ENCODE results near the gene SYT8.
"Not testable (repeated sequence)": the region's sequence is repeated elsewhere in the genome, so short reads cannot be mapped to it uniquely, and the experiment has no call there.

Gene SYT8

GRCh38 chr11:1805525-1805924 lies 29.3 kb upstream of the SYT8 start:
- Histone ChIP-seq H3K9me3 (ENCODE audit: control insufficient read depth, insufficient read depth, low read depth, low read length) (no peaks in the 10 kb centered on the region), H3K4me1 (ENCODE audit: control insufficient read depth, insufficient read depth, low read length) (0 out of 2 replicates have a peak, but pooled peaks cover 2% of the 10 kb centered on the region), H3K27me3 (ENCODE audit: control insufficient read depth, insufficient read depth, low read length) (no peaks in the 10 kb centered on the region), H3K36me3 (ENCODE audit: control insufficient read depth, insufficient read depth, low read length) (no peaks in the 10 kb centered on the region), H3K27ac (ENCODE audit: low read depth, low read length) (no peak overlapping the region), H3K4me3 (ENCODE audit: low read depth, low read length) (no peak overlapping the region), H3K9ac (ENCODE audit: low read length) (no peak overlapping the region)

- Histone ChIP-seq H3K36me3 (ENCODE audit: control insufficient read depth, insufficient read depth, low read length) (no peaks in the 10 kb centered on the region), H3K9me3 (ENCODE audit: control insufficient read depth, insufficient read depth, low read depth, low read length) (peaks cover 5% of the 10 kb centered on the region; the same call in 1 of the 2 replicates), H3K9ac (ENCODE audit: low read length) (no peak overlapping the region), H3K27me3 (ENCODE audit: control insufficient read depth, insufficient read depth, low read length) (no peaks in the 10 kb centered on the region), H3K4me3 (ENCODE audit: low read depth, low read length) (no peak overlapping the region), H3K27ac (ENCODE audit: low read depth, low read length) (no peak overlapping the region), H3K4me1 (ENCODE audit: control insufficient read depth, insufficient read depth, low read length) (0 out of 2 replicates have a peak, but pooled peaks cover 2% of the 10 kb centered on the region)
These were observed 27.4 kb upstream of the SYT8 start for GRCh38 chr11:1807264-1807995.

GRCh38 chr11:1810761-1811160 lies 24.0 kb upstream of the SYT8 start:
- Histone ChIP-seq H3K4me1 (ENCODE audit: control insufficient read depth, insufficient read depth, low read length) (no peaks in the 10 kb centered on the region), H3K27me3 (ENCODE audit: control insufficient read depth, insufficient read depth, low read length) (no peaks in the 10 kb centered on the region), H3K36me3 (ENCODE audit: control insufficient read depth, insufficient read depth, low read length) (no peaks in the 10 kb centered on the region), H3K9ac (ENCODE audit: low read length) (no peak overlapping the region), H3K27ac (ENCODE audit: low read depth, low read length) (no peak overlapping the region), H3K9me3 (ENCODE audit: control insufficient read depth, insufficient read depth, low read depth, low read length) (peaks cover 5% of the 10 kb centered on the region; the same call in 1 of the 2 replicates), H3K4me3 (ENCODE audit: low read depth, low read length) (no peak overlapping the region)

- Histone ChIP-seq H3K27ac (ENCODE audit: low read depth, low read length) (no peak overlapping the region), H3K27me3 (ENCODE audit: control insufficient read depth, insufficient read depth, low read length) (no peaks in the 10 kb centered on the region)
These were observed 22.5 kb upstream of the SYT8 start for GRCh38 chr11:1812274-1812673.

GRCh38 chr11:1812801-1813200 lies 22.0 kb upstream of the SYT8 start:
- H3K27ac ChIP-seq (ENCODE audit: low read depth, low read length) = no peak overlapping the region
- H3K4me3 ChIP-seq (ENCODE audit: low read depth, low read length) = no peak overlapping the region
- H3K4me1 ChIP-seq (ENCODE audit: control insufficient read depth, insufficient read depth, low read length) = no peaks in the 10 kb centered on the region
- H3K9ac ChIP-seq (ENCODE audit: low read length) = no peak overlapping the region
- H3K36me3 ChIP-seq (ENCODE audit: control insufficient read depth, insufficient read depth, low read length) = no peaks in the 10 kb centered on the region
- peaks cover 7% of the 10 kb centered on the region; the same call in 1 of the 2 replicates for H3K9me3 ChIP-seq (ENCODE audit: control insufficient read depth, insufficient read depth, low read depth, low read length)
- H3K27me3 ChIP-seq (ENCODE audit: control insufficient read depth, insufficient read depth, low read length) = no peaks in the 10 kb centered on the region

More at GRCh38 chr11:1812274-1812673, 22.5 kb upstream of the SYT8 start:
- Histone ChIP-seq H3K4me1 (ENCODE audit: control insufficient read depth, insufficient read depth, low read length) (no peaks in the 10 kb centered on the region), H3K36me3 (ENCODE audit: control insufficient read depth, insufficient read depth, low read length) (no peaks in the 10 kb centered on the region), H3K4me3 (ENCODE audit: low read depth, low read length) (no peak overlapping the region), H3K9ac (ENCODE audit: low read length) (no peak overlapping the region), H3K9me3 (ENCODE audit: control insufficient read depth, insufficient read depth, low read depth, low read length) (peaks cover 5% of the 10 kb centered on the region; the same call in 1 of the 2 replicates)

GRCh38 chr11:1813356-1813755 lies 21.4 kb upstream of the SYT8 start:
- not testable (repeated sequence) for H3K9ac ChIP-seq (ENCODE audit: low read length); H3K27ac ChIP-seq (ENCODE audit: low read depth, low read length); H3K27me3 ChIP-seq (ENCODE audit: control insufficient read depth, insufficient read depth, low read length); H3K4me3 ChIP-seq (ENCODE audit: low read depth, low read length); H3K36me3 ChIP-seq (ENCODE audit: control insufficient read depth, insufficient read depth, low read length); H3K4me1 ChIP-seq (ENCODE audit: control insufficient read depth, insufficient read depth, low read length)
- H3K9me3 ChIP-seq (ENCODE audit: control insufficient read depth, insufficient read depth, low read depth, low read length) = peaks cover 11% of the 10 kb centered on the region; the same call in 1 of the 2 replicates

GRCh38 chr11:1814691-1815090 lies 20.1 kb upstream of the SYT8 start:
- no peaks in the 10 kb centered on the region for H3K27me3 ChIP-seq (ENCODE audit: control insufficient read depth, insufficient read depth, low read length)
- H3K4me3 ChIP-seq (ENCODE audit: low read depth, low read length) = no peak overlapping the region
- H3K4me1 ChIP-seq (ENCODE audit: control insufficient read depth, insufficient read depth, low read length) = no peaks in the 10 kb centered on the region
- H3K27ac ChIP-seq (ENCODE audit: low read depth, low read length) = no peak overlapping the region
- H3K36me3 ChIP-seq (ENCODE audit: control insufficient read depth, insufficient read depth, low read length) = no peaks in the 10 kb centered on the region
- peaks cover 22% of the 10 kb centered on the region for H3K9me3 ChIP-seq (ENCODE audit: control insufficient read depth, insufficient read depth, low read depth, low read length)
- H3K9ac ChIP-seq (ENCODE audit: low read length) = no peak overlapping the region

GRCh38 chr11:1815311-1815710 lies 19.5 kb upstream of the SYT8 start:
- Histone ChIP-seq H3K36me3 (ENCODE audit: control insufficient read depth, insufficient read depth, low read length) (no peaks in the 10 kb centered on the region), H3K9ac (ENCODE audit: low read length) (no peak overlapping the region), H3K27ac (ENCODE audit: low read depth, low read length) (no peak overlapping the region), H3K4me1 (ENCODE audit: control insufficient read depth, insufficient read depth, low read length) (no peaks in the 10 kb centered on the region), H3K9me3 (ENCODE audit: control insufficient read depth, insufficient read depth, low read depth, low read length) (peaks cover 22% of the 10 kb centered on the region), H3K4me3 (ENCODE audit: low read depth, low read length) (no peak overlapping the region), H3K27me3 (ENCODE audit: control insufficient read depth, insufficient read depth, low read length) (no peaks in the 10 kb centered on the region)

GRCh38 chr11:1815751-1816150 lies 19.0 kb upstream of the SYT8 start:
- H3K27ac ChIP-seq (ENCODE audit: low read depth, low read length) = no peak overlapping the region
- no peaks in the 10 kb centered on the region for H3K27me3 ChIP-seq (ENCODE audit: control insufficient read depth, insufficient read depth, low read length)
- no peaks in the 10 kb centered on the region for H3K4me1 ChIP-seq (ENCODE audit: control insufficient read depth, insufficient read depth, low read length)
- H3K9me3 ChIP-seq (ENCODE audit: control insufficient read depth, insufficient read depth, low read depth, low read length) = peaks cover 22% of the 10 kb centered on the region
- no peak overlapping the region for H3K9ac ChIP-seq (ENCODE audit: low read length)
- H3K4me3 ChIP-seq (ENCODE audit: low read depth, low read length) = no peak overlapping the region
- H3K36me3 ChIP-seq (ENCODE audit: control insufficient read depth, insufficient read depth, low read length) = no peaks in the 10 kb centered on the region

GRCh38 chr11:1817000-1817399 lies 17.8 kb upstream of the SYT8 start:
- H3K27me3 ChIP-seq (ENCODE audit: control insufficient read depth, insufficient read depth, low read length) = no peaks in the 10 kb centered on the region
- no peak overlapping the region for H3K27ac ChIP-seq (ENCODE audit: low read depth, low read length)
- H3K36me3 ChIP-seq (ENCODE audit: control insufficient read depth, insufficient read depth, low read length) = no peaks in the 10 kb centered on the region
- H3K4me3 ChIP-seq (ENCODE audit: low read depth, low read length) = no peak overlapping the region
- H3K9me3 ChIP-seq (ENCODE audit: control insufficient read depth, insufficient read depth, low read depth, low read length) = peaks cover 25% of the 10 kb centered on the region
- H3K4me1 ChIP-seq (ENCODE audit: control insufficient read depth, insufficient read depth, low read length) = no peaks in the 10 kb centered on the region
- H3K9ac ChIP-seq (ENCODE audit: low read length) = no peak overlapping the region

- H3K36me3 ChIP-seq (ENCODE audit: control insufficient read depth, insufficient read depth, low read length) = no peaks in the 10 kb centered on the region
- no peak overlapping the region for H3K27ac ChIP-seq (ENCODE audit: low read depth, low read length)
- H3K27me3 ChIP-seq (ENCODE audit: control insufficient read depth, insufficient read depth, low read length) = no peaks in the 10 kb centered on the region
- H3K4me3 ChIP-seq (ENCODE audit: low read depth, low read length) = no peak overlapping the region
- H3K4me1 ChIP-seq (ENCODE audit: control insufficient read depth, insufficient read depth, low read length) = no peaks in the 10 kb centered on the region
- no peak overlapping the region for H3K9ac ChIP-seq (ENCODE audit: low read length)
- H3K9me3 ChIP-seq (ENCODE audit: control insufficient read depth, insufficient read depth, low read depth, low read length) = peaks cover 21% of the 10 kb centered on the region
These were observed 17.3 kb upstream of the SYT8 start for GRCh38 chr11:1817511-1817910.
